T-helper 17 cell (primary cell): Measurements from ENCODE around the gene SAP130. TPM values are rescaled to one million over a fixed set of nuclear protein-coding genes. Genes with fewer than 3 reads are reported as not detected.

ENCODE experiments used
- ATAC-seq: fragments of 150-1000 bp; cut with Tn5 transposase; 2 replicates; pipeline ENCODE4 v1.10.0; 2021; ENCODE audit warnings: mild to moderate bottlenecking, moderate library complexity
- DNase-seq, 3 donors: peaks; one replicate each; pipeline versions ENCODE4 v3.0.0 to v3.0.0-alpha.2; 2020 to 2021
- H3K9me3 ChIP-seq: one replicate; pipeline ENCODE4 v1.7.0; 2013; ENCODE audit warnings: low read length, mild to moderate bottlenecking; ENCODE audit not compliant: control insufficient read depth, poor library complexity, severe bottlenecking
- H3K27ac Mint-ChIP-seq: one replicate; pipeline ENCODE4 v1.8.0; 2022; ENCODE audit warnings: mild to moderate bottlenecking, moderate library complexity, mixed read lengths
- H3K27me3 Mint-ChIP-seq: one replicate; pipeline ENCODE4 v1.8.0; 2022; ENCODE audit warnings: mixed read lengths
- H3K36me3 Mint-ChIP-seq: one replicate; pipeline ENCODE4 v1.8.0; 2022; ENCODE audit warnings: low read depth, mixed read lengths
- H3K4me1 Mint-ChIP-seq: one replicate; pipeline ENCODE4 v1.8.0; 2022; ENCODE audit warnings: mild to moderate bottlenecking, mixed read lengths
- H3K4me3 Mint-ChIP-seq: one replicate; pipeline ENCODE4 v1.8.0; 2022; ENCODE audit warnings: mild to moderate bottlenecking, moderate library complexity, mixed read lengths
- total RNA-seq, 4 donors: library from RNA in 2 of 4; stranded (reverse) in 2 of 4; gene quantifications; one replicate each; pipeline ENCODE4 v1.2.3 and lab custom pipeline; 2022 to 2026

Gene SAP130
- total RNA-seq (10 to 100 TPM; 31.9 to 34.1 TPM), total RNA-seq (lab: John Stamatoyannopoulos, UW) (25.9 to 27.9 reads per million in 2 donors)

DNA sequence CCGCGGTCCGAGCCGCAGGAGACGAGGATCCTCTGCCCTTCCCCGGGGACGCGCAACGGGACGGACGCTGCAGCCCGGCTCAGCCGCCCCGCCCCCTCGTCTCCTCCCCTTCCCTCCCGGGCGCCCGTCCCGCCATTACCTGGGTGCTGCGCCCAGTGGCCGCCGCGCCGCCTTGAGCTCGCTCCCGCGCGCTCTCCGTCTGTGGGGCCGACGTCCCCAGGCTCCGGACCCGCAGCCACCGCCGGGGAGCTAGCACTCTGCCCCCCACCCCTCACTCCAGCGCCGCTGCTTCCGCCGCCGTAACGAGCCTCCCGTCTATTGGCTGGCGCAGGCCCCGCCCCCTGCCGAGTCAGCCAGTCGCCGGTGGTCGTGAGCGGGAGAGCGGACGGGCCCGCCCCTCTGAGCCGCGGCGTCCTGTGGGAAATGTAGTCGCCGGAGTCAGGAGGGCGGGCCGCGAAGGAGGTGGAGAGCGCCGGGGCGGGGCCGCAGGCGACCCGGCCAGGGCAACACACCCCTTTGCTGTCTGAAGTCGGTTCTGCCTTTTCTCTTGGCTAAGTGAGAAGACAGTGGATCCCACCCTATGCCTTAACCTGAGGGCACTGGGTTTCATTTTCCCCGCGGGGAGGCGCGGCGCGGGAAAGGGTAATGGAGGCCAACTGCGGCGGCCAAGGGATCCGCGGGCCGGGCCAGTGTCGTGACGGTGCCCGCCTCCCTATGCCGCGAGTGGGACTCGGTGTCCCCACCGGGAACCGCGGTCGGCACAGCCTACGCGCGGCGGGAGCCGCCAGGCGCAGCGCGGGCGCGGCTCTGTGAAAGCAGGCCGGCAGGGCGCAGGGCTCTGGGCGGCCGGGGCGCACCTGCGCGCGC, at the start of gene SAP130:
Gene SAP130, minus strand, starts transcription at position 259 of the 867 bp plus-strand sequence. CDS start 1,767 bp downstream, outside the sequence.
- Mint-ChIP-seq H3K27me3 (no peaks in the 10 kb centered on the region), H3K4me3 (peak within 1 kb of the TSS; percentile 96), H3K36me3 (no peaks in the 10 kb centered on the region), H3K27ac (peak within 1 kb of the TSS; percentile 77), H3K4me1 (peaks cover 15% of the 10 kb centered on the region)
- no peaks in the 10 kb centered on the region for H3K9me3 ChIP-seq
- ATAC-seq, result peak; percentile 81
- DNase-seq, result peak; percentile 98 to 99 (median 99)

DNA sequence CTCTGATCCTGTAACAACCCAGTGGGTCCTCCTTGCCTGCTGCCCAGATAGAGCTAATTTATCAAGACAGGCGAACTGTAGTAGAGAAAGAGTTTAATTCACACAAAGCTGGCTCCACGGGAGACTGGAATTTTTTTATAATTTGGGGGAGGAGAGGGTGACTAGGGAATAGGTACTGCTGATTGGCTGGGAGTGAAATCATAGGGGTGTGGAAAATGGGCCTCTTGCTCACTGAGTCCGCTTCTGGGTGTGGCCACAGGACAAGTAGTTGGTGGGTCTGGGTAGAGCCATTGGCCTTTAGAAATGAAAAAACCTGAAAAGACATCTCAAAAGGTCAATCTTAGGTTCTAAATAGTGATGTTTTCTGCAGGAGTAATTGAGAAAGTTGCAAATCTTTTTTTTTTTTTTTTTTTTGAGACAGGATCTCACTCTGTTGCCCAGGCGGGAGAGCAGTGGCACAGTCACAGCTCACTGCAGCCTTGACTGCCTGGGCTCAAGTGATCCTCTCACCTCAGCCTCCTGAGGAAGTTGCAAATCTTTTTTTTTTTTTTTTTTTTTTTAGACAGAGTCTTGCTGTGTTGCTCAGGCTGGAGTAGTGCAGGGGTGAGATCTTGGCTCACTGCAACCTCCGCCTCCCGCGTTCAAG, 48.7 kb upstream of the SAP130 start:
- Mint-ChIP-seq H3K4me3 (no peak overlapping the region), H3K27ac (no peak overlapping the region), H3K4me1 (no peaks in the 10 kb centered on the region), H3K27me3 (peaks cover 7% of the 10 kb centered on the region), H3K36me3 (no peaks in the 10 kb centered on the region)
- DNase-seq (no peak), ATAC-seq (no peak)
- no peaks in the 10 kb centered on the region for H3K9me3 ChIP-seq

DNA sequence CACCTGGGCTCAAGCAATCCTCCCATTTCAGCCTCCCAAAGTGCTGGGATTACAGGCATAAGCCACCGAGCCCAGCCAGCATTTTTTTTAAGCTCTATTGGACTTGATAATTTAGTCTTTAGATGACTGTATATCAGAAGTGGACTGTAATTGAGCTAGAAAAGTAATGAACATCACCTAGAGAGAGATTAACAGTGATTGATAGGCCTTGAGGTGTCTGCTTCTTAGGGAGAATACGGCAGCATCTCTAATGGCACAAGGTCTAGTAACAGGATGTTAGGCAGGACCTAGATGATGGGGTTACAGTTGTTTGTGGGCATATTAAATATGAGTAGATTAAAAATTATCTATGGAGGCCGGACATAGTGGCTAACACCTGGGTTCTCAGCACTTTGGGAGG, 45.4 kb upstream of the SAP130 start:
- no peaks in the 10 kb centered on the region for H3K9me3 ChIP-seq
- DNase-seq (no peak), ATAC-seq (no peak)
- no peaks in the 10 kb centered on the region for H3K27me3 Mint-ChIP-seq
- H3K4me3 Mint-ChIP-seq, result no peak overlapping the region
- no peaks in the 10 kb centered on the region for H3K4me1 Mint-ChIP-seq
- H3K27ac Mint-ChIP-seq, result no peak overlapping the region
- no peaks in the 10 kb centered on the region for H3K36me3 Mint-ChIP-seq

DNA sequence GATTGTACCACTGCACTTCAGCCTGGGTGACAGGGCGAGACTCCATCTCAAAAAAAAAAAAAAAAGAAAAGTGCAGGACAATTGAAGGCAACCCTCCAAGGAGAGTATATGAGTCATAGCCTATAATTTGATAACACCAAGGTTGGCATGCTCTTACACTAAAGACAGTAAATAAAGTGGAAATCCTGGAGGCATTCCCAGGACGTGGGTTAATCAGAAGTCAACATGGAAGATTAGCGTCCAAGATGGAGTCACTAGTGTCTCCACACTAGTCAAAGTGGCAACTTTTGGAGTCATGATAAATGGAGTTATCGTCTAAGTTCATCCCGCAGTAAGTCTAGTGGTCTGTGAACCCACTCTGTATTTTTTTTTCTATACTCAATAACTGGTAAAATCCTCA, 41.9 kb upstream of the SAP130 start:
- Mint-ChIP-seq H3K27me3 (no peaks in the 10 kb centered on the region), H3K27ac (no peak overlapping the region), H3K4me1 (no peaks in the 10 kb centered on the region), H3K36me3 (no peaks in the 10 kb centered on the region), H3K4me3 (no peak overlapping the region)
- no peaks in the 10 kb centered on the region for H3K9me3 ChIP-seq
- ATAC-seq (no peak), DNase-seq (no peak)

DNA sequence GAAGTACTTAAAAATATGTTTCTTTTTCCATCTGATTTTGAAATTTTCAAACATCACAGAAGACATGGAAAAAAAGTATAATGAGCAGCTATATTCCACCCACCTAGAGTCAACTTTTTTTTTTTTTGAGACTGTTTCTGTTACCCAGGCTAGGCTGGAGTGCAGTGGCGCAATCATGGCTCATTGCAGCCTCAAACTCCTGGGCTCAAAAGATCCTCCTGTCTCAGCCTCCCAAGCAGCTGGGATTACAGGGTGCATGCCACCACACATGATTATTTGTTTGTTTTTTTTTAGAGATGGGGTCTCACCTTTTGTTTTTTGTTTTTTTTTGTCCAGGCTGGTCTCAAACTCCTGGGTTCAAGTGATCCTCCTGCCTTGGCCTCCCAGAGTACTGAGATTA, 36.5 kb upstream of the SAP130 start:
- Mint-ChIP-seq H3K27me3 (peaks cover 6% of the 10 kb centered on the region), H3K4me1 (no peaks in the 10 kb centered on the region), H3K36me3 (no peaks in the 10 kb centered on the region), H3K4me3 (no peak overlapping the region), H3K27ac (no peak overlapping the region)
- no peak for DNase-seq
- H3K9me3 ChIP-seq, result no peaks in the 10 kb centered on the region
- no peak for ATAC-seq

DNA sequence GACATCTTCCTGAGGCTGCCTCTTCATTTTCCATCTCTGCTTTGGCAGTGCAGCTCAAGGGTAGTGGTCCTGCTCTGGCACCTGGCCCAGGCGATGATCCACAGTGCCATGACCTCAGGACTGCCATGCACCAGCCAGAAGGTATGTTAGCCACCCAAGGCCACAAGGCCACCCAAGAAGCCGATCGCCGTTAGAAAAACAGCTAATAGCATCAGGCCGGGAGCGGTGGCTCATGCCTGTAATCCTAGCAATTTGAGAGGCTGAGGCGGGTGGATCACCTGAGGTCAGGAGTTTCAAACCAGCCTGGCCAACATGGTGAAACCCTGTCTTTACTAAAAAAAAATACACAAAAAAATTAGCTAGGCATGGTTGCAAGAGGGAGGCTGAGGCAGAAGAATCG, 34.7 kb upstream of the SAP130 start:
- H3K27ac Mint-ChIP-seq, result no peak overlapping the region
- no peaks in the 10 kb centered on the region for H3K9me3 ChIP-seq
- no peak overlapping the region for H3K4me3 Mint-ChIP-seq
- peaks cover 6% of the 10 kb centered on the region for H3K27me3 Mint-ChIP-seq
- no peaks in the 10 kb centered on the region for H3K36me3 Mint-ChIP-seq
- H3K4me1 Mint-ChIP-seq, result no peaks in the 10 kb centered on the region
- DNase-seq, result no peak
- no peak for ATAC-seq

DNA sequence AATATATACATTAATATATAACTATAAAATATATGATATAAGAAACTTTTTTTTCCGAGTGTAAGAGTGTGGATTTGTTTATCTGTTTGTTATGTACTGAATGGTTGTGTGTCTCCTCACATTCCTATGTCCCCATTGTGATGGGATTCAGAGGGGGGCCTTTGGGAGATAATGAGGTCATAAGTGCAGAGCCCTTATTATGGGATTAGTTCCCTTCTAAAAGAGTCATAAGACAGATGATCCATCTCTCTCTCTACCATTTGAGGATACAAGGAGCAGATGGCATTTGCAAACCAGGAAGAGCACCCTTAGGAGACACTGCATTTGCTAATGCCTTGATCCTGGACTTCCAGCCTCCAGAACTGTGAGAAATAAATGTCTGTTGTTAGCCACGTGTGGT, 30.3 kb upstream of the SAP130 start:
- peaks cover 16% of the 10 kb centered on the region for H3K27me3 Mint-ChIP-seq
- no peak for DNase-seq
- H3K4me1 Mint-ChIP-seq, result no peaks in the 10 kb centered on the region

DNA sequence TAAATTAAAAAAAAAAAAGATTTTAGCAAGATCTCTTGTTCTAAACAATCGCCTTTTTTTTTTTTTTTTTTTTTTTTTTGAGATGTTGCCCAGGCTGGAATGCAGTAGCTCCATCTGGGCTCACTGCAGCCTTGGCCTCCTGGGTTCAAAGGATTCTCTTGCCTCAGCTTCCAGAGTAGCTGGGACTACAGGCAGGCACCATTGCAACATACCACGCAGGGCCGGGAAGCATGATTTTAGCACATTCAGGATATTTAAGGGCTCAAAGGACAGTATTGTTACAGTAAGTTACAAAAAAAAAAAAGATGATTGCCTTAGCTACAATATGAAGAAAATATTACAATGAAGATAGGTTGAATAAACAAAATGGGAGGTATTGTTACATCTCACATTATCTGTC, 29.5 kb upstream of the SAP130 start:
- no peak overlapping the region for H3K27ac Mint-ChIP-seq
- ATAC-seq (no peak), DNase-seq (no peak)
- H3K4me1 Mint-ChIP-seq, result no peaks in the 10 kb centered on the region
- H3K36me3 Mint-ChIP-seq, result no peaks in the 10 kb centered on the region
- H3K27me3 Mint-ChIP-seq, result peaks cover 20% of the 10 kb centered on the region
- H3K9me3 ChIP-seq, result no peaks in the 10 kb centered on the region
- no peak overlapping the region for H3K4me3 Mint-ChIP-seq

More for the DNA sequence above, 30.3 kb upstream of the SAP130 start:
- Mint-ChIP-seq H3K36me3 (no peaks in the 10 kb centered on the region), H3K4me3 (no peak overlapping the region), H3K27ac (no peak overlapping the region)
- no peak for ATAC-seq
- no peaks in the 10 kb centered on the region for H3K9me3 ChIP-seq

DNA sequence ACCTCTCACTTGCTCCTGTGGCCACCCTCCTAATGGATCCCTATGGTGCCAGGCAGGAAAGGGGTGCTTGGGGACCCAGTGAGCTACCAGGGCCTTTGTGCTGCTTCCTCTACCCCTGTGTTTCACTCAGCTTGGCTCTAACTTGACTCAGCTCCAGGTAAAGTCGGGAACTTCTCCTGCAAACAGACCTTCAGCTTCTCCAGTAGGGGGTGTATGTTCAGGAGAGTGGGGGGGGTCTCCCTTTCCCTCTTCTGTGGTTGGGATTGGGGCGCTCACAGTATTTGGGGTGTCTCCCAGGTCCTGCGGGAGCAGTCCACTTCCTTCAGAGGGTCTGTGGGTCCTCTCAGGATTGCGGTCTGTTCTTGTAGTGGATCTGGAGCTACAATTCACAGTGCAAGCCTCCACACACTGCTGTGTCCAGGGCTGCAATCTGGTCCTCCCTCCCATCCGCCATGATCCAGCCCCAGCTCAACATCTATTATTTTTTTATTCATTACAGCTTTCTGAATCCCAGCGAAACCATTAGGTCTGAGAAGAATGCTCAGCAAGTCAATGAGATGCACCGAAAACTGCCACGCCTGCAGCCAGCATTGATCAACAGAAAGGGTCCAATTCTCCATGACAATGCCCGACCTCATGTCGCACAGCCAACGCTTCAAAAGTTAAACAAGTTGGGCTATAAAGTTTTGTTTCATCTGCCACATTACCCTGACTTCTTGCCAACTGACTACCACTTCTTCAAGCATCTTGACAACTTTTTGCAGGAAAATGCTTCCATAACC, 26.4 kb upstream of the SAP130 start:
- Mint-ChIP-seq H3K4me3 (no peak overlapping the region), H3K36me3 (peaks cover 3% of the 10 kb centered on the region), H3K27ac (no peak overlapping the region), H3K4me1 (no peaks in the 10 kb centered on the region), H3K27me3 (peaks cover 35% of the 10 kb centered on the region)
- no peaks in the 10 kb centered on the region for H3K9me3 ChIP-seq
- no peak for DNase-seq
- no peak for ATAC-seq

DNA sequence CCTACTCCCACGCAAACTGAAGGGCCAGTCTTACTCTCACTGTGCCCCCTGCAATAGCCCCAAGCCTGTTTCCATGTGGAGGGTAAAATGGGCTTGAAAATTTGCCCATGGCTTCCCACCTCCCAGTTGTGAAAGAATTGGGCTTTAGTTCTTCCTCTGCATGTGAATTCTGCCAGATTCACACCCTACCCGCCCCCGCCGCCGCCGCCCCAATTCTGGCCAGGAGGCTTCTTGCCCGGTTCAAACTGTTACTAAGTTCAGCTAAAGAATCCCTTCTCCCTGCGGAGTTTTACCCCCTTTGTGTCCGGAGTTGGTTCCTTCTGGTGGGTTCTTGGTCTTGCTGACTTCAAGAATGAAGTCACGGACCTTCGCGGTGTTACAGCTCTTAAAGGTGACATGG, 25.5 kb upstream of the SAP130 start:
- H3K4me3 Mint-ChIP-seq, result no peak overlapping the region
- no peak overlapping the region for H3K27ac Mint-ChIP-seq
- DNase-seq, result no peak
- no peaks in the 10 kb centered on the region for H3K9me3 ChIP-seq
- H3K36me3 Mint-ChIP-seq, result peaks cover 3% of the 10 kb centered on the region
- H3K4me1 Mint-ChIP-seq, result no peaks in the 10 kb centered on the region
- ATAC-seq, result no peak
- H3K27me3 Mint-ChIP-seq, result peaks cover 35% of the 10 kb centered on the region

DNA sequence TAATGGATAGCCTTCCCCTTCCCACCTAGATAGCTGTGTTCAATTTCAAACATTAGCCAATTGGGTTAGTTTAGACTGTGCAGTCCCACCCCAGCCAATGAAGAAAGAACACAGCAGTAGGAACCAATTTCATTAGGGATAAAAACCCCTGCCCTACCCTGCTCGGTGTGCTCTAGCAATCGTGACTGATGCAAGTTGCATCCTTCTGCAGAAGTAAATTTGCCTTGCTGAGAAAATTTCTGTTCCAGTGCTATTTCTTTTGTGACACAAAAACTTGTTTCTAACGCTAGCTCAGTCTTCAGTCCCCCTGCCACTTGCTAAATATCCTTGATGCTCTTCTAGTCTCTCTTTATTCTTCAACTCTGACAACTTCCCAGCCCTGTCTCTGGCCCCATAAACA, 15.2 kb upstream of the SAP130 start:
- Mint-ChIP-seq H3K4me3 (no peak overlapping the region), H3K27me3 (peaks cover 24% of the 10 kb centered on the region)

DNA sequence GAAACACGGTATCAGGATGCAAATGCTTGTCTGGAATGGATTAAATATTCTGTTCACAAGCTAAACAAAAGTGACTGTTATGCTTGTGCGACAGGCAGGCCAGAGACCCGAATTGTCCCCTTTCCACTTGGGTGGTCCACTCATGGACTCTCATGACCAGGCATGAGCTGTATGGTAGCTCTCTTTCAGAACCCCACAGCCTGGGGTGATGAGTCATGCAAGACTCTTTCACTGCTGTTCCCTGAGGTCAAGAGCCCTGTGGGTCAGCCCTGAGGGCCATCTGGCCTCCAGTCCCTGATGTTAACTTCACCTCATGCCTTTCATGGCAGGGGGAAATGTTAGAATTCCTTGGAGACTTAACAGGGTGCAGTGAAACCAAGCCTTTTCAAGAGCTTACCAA, 13.7 kb upstream of the SAP130 start:
- no peak overlapping the region for H3K4me3 Mint-ChIP-seq
- H3K27ac Mint-ChIP-seq, result no peak overlapping the region
- no peak for ATAC-seq
- peaks cover 20% of the 10 kb centered on the region for H3K27me3 Mint-ChIP-seq
- H3K4me1 Mint-ChIP-seq, result no peaks in the 10 kb centered on the region
- peaks cover 2% of the 10 kb centered on the region for H3K36me3 Mint-ChIP-seq
- no peak for DNase-seq
- peaks cover 7% of the 10 kb centered on the region for H3K9me3 ChIP-seq

More for the DNA sequence above, 15.2 kb upstream of the SAP130 start:
- H3K27ac Mint-ChIP-seq, result no peak overlapping the region
- no peaks in the 10 kb centered on the region for H3K4me1 Mint-ChIP-seq
- H3K9me3 ChIP-seq, result no peaks in the 10 kb centered on the region
- H3K36me3 Mint-ChIP-seq, result peaks cover 2% of the 10 kb centered on the region
- ATAC-seq, result no peak
- DNase-seq, result no peak

DNA sequence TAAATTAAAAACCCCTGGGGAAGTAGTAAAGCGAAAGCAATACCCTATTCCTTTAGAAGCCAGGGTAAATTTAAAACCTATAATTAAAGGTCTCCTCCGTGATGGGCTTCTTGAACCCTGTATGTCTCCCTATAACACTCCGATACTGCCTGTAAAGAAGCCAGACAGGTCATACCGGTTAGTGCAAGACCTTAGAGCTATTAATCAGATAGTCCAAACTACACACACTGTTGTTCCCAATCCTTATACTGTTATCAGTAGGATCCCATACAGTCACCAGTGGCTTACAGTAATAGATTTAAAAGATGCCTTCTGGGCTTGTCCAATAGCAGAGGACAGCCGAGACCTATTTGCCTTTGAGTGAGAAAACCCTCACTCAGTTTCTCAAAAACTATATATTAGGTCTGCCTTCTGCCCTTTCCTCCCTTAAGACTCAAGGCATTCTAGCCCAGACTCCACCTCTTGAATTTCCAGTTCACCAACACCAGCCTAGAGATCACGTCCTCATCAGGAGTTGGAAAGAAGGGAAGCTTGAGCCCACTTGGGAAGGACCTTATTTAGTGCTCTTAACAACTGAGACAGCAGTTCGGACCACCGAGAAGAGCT, 12.4 kb upstream of the SAP130 start:
- H3K4me3 Mint-ChIP-seq, result no peak overlapping the region
- H3K27ac Mint-ChIP-seq, result no peak overlapping the region
- DNase-seq, result no peak
- no peaks in the 10 kb centered on the region for H3K4me1 Mint-ChIP-seq
- H3K27me3 Mint-ChIP-seq, result peaks cover 20% of the 10 kb centered on the region
- ATAC-seq, result no peak
- peaks cover 12% of the 10 kb centered on the region for H3K9me3 ChIP-seq
- H3K36me3 Mint-ChIP-seq, result peaks cover 2% of the 10 kb centered on the region
